ENCODE results near the gene HS3ST5.
"Not testable (repeated sequence)": the region's sequence is repeated elsewhere in the genome, so short reads cannot be mapped to it uniquely, and the experiment has no call there.

DNA sequence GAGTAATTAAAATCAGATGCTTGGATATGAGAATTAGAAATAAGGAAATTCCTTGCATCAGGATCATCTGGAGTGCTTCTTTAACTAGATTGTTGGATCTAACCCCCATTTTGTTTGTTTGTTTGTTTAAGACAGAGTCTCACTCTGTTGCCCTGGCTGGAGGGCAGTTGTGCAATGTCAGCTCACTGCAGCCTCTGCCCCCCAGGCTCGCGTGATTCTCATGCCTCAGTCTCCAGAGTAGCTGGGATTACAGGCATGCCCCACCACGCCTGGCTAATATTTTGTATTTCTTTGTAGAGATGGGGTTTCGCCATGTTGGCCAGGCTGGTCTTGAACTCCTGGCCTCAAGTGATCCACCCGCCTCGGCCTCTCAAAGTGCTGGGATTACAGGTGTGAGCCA is 29.0 kb downstream of the HS3ST5 start:
- TF ChIP-seq POLR2A, CTCF (IDR thresholded peaks at IDR 0.05): not testable (repeated sequence)

All from esophagus squamous epithelium (tissue), 4 donors.